SH-SY5Y (cell line): ENCODE data around the gene TNPO2.

Experiments
- GATA2 ChIP-seq: IDR thresholded peaks from 2 replicates; pipeline ENCODE4 v1.6.1; 2011; ENCODE audit warnings: mild to moderate bottlenecking, low read depth, low read length
- GATA3 ChIP-seq: IDR thresholded peaks from 2 replicates; pipeline ENCODE4 v1.6.1; 2011; ENCODE audit warnings: low read depth, mild to moderate bottlenecking, low read length, moderate library complexity

The TNPO2 gene

DNA sequence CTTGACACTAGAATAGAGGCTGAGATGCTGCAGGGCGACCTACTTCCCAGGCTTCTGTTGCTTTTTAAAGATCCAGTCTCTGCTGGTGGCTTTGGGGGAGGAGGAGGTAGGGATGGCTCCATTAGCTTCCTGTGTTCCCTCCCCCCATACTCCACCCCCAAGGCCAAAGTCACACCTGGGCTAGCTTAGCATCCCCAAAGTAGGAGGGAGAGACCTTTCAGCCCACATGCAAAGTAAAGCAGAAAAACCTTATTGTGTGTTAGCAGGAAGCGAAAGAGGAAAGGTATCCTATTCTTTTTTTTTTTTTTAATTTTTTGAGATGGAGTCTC, 3.2 kb upstream of the TNPO2 start:
- TF ChIP-seq GATA2 (no peak), GATA3 (no peak)

GRCh38 chr19:12723381-12723640, 421 bp downstream of the TNPO2 start:
- TF ChIP-seq GATA2, result no peak
- TF ChIP-seq GATA3, result no peak

GRCh38 chr19:12722566-12723380, 959 bp downstream of the TNPO2 start:
- TF ChIP-seq GATA2 (no peak), GATA3 (no peak)

GRCh38 chr19:12721656-12722565, 1.8 kb downstream of the TNPO2 start:
- TF ChIP-seq GATA3 (no peak), GATA2 (no peak)

- TF ChIP-seq GATA3, result no peak
Observed at GRCh38 chr19:12720851-12721655, 2.7 kb downstream of the TNPO2 start.

DNA sequence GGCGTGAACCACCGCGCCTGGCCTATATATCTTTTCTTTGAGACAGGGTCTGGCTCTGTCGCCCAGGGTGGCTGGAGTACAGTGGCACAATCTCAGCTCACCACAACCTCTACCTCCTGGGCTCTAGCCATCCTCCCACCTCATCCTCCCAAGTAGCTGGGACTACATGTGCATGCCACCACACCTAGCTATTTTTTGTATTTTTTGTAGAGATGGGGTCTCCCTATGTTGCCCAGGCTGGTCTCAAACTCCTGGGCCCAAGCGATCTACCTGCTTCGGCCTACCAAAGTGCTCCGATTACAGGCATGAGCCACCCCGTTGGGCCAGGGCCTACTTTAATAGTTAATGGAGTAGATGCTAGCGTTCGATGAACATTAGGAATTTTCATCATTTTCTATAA, 3.4 kb downstream of the TNPO2 start:
- TF ChIP-seq GATA3, result no peak
- TF ChIP-seq GATA2, result no peak

GRCh38 chr19:12715929-12716328, 7.8 kb downstream of the TNPO2 start:
- TF ChIP-seq GATA2 (no peak), GATA3 (no peak)

DNA sequence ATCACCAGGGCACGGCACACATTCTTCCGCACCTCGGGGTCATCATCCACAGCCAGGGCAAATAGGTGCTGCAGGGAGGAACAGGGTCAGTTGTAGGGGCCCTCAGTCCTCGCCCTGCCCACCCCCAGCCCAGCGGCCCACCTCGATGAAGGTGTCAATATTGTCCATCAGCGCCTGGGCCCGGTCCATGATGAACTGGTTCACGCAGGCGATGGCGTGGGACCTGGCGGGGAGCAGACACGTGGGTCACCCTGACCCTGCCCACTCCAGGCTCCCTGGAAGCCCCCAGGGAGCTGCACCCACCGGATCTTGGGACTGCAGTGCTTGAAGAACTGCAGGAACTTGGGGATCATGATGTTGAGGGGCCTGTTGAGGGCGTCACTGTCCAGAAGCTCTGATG, 8.6 kb downstream of the TNPO2 start:
- no peak for TF ChIP-seq GATA2
- TF ChIP-seq GATA3, result no peak

DNA sequence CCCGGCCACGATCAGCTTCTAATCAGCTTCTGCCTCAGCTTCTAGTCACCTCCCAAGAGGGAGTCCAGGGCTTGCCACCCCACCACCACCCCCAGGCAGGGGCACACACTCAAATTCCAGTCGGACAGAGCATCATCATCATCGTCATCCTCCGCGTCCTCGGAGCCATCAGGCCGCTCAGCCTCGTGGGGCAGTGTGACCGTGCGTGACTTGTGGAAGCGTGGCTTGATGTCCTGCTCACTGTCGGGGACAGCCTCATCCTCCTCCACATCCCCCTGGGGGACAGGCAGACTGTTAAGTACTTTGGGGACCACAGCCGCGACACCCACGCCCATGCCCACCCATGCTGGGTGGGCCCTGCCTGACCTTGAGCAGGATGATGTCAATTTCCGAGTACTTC, 12.5 kb downstream of the TNPO2 start:
- no peak for TF ChIP-seq GATA2
- no peak for TF ChIP-seq GATA3

DNA sequence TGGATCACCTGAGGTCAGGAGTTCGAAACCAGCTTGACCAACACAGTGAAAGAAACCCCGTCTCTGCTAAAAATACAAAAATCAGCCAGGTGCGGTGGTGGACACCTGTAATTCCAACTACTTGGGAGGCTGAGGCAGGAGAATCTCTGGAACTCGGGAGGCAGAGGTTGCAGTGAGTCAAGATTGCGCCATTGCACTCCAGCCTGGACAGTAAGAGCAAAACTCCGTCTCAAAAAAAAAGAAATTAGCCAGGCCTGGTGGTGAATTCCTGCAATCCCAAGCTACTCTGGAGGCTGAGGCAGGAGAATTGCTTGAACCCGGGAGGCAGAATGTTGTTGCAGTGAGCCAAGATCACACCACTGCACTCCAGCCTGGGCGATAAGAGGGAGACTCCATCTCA, 15.1 kb downstream of the TNPO2 start:
- TF ChIP-seq GATA2, result no peak
- no peak for TF ChIP-seq GATA3

DNA sequence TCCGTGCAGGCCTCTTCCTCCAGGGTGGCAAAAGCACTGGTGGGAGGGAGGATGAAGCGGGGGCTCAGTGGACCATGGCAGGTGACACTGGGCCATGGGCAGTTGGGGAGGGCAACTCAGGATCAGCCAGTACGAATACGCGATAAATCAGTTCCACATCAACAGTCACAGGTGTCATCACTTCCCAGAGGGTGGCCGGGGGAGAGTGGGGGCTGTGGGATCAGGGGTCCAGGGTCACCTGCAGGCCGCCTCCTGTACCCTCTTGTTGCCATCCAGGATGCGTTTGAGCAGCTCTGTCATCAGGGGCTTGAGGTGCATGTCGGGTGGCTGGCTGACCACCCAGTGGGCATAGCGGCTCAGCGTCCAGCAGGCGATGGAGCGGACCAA, 17.4 kb downstream of the TNPO2 start:
- no peak for TF ChIP-seq GATA3
- TF ChIP-seq GATA2, result no peak

- TF ChIP-seq GATA2, result no peak
- no peak for TF ChIP-seq GATA3
Observed at GRCh38 chr19:12705654-12706331, 17.9 kb downstream of the TNPO2 start.

GRCh38 chr19:12705169-12705568, 18.6 kb downstream of the TNPO2 start:
- TF ChIP-seq GATA2 (no peak), GATA3 (no peak)

DNA sequence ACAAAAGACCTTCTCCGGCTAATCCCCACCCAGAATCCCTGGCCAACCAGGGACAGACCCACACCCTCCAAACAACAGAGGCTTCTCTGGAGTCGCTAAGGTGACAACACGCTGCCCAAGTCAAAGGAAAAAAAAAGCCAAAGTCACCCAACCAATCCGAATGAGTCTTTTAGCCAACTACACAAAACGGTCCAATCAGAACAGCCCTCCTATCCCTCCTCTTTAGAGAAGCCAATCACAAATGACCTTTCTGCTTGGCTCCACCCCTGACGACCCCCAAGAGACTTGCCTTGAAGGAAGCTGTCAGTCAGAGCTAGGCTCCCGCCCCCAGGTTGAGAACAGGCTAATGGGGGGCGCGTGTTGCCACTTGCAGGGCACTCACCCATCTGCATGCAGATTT, 20.7 kb downstream of the TNPO2 start:
- TF ChIP-seq GATA3 (no peak), GATA2 (no peak)

DNA sequence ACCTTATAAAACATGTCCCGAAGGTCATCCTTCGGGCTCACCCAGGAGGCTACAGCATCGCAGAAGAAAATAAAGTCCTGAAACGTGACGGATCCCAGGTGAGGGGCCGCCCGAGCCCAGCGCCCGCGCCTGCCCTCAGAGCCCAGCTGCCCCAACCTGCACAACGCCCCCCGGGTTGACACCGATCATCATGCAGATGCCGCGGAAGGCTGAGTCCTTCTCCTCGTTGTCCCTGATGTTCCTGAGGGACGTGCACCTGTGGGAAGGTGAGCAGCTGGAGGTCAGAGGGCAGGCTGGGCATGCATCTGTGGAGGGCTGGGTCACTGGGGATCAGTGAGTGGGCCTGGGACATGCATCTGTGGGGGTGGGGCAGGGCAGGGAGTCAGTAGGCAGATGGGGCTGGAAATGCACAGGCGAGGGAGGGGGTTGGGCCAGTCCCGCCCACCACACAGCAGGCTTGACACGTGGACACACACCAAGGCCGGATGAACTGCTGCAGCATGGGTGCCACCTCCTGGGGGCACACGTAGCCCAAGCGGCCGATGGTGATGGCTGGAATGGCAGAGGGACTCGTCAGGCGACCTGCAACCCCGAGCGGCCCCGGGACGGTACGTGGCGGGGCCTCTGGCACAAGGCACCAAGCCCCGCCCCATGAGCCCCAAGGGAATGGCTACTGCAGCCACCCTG, 22.0 kb downstream of the TNPO2 start:
- no peak for TF ChIP-seq GATA3
- TF ChIP-seq GATA2, result no peak

- no peak for TF ChIP-seq GATA2
- TF ChIP-seq GATA3, result no peak
Observed at GRCh38 chr19:12698138-12698537, 25.6 kb downstream of the TNPO2 start.
